Brain microvascular endothelial cell (primary cell): ENCODE measurements around the gene FARP1.

Experiments
- DNase-seq: peaks from one replicate; pipeline ENCODE4 v3.0.0-alpha.2; 2020
- H3K27ac ChIP-seq: fragments of 250-450 bp; sonication (Bioruptor Pico); 2 replicates; pipeline ENCODE4 v1.5.1; 2020; ENCODE audit warnings: mild to moderate bottlenecking, moderate library complexity
- H3K27me3 ChIP-seq: fragments of 250-450 bp; sonication (Bioruptor Pico); replicated peaks from 2 replicates; pipeline ENCODE4 v1.5.1; 2020; ENCODE audit warnings: mild to moderate bottlenecking
- H3K36me3 ChIP-seq: fragments of 250-450 bp; sonication (Bioruptor Pico); replicated peaks from 2 replicates; pipeline ENCODE4 v1.5.1; 2020; ENCODE audit warnings: mild to moderate bottlenecking
- H3K4me3 ChIP-seq: 2 replicates; pipeline ENCODE4 v1.5.1; 2011; ENCODE audit warnings: low read depth, mild to moderate bottlenecking, control low read depth, low read length, moderate library complexity
- CTCF ChIP-seq: IDR thresholded peaks from 2 replicates; pipeline ENCODE4 v1.5.1; 2011; ENCODE audit warnings: low read depth, mild to moderate bottlenecking, moderate library complexity, low read length, control low read depth, inconsistent platforms; ENCODE audit errors: missing control alignments
- in situ Hi-C: cut with HindIII; loops from 2 replicates; pipeline ENCODE4 v1.10.0; 2017; ENCODE audit warnings: low sequenced_read_pairs, low pct_ligation_motif_present

Gene FARP1

GRCh38 chr13:98262292-98262691 is 119.4 kb downstream of the FARP1 start:
- TF ChIP-seq CTCF = no peak
- DNase-seq = no peak
- Histone ChIP-seq H3K4me3 (no peak overlapping the region), H3K27ac (no peak overlapping the region), H3K27me3 (no peaks in the 10 kb centered on the region), H3K36me3 (no peaks in the 10 kb centered on the region)
- in situ Hi-C loops = no loop called here

- no peak for DNase-seq
- Histone ChIP-seq H3K36me3 (no peaks in the 10 kb centered on the region), H3K27ac (no peak overlapping the region), H3K4me3 (no peak overlapping the region), H3K27me3 (no peaks in the 10 kb centered on the region)
- in situ Hi-C loops = no loop called here
- TF ChIP-seq CTCF = no peak
Measured at GRCh38 chr13:98263841-98264240, 120.9 kb downstream of the FARP1 start.

- H3K4me3 ChIP-seq = no peak overlapping the region
- H3K27ac ChIP-seq = no peak overlapping the region
- no peaks in the 10 kb centered on the region for H3K27me3 ChIP-seq
- TF ChIP-seq CTCF = no peak
- DNase-seq = no peak
- H3K36me3 ChIP-seq = no peaks in the 10 kb centered on the region
- in situ Hi-C loops = no loop called here
Measured at GRCh38 chr13:98264877-98265276, 122.0 kb downstream of the FARP1 start.

- no peak for DNase-seq
- H3K4me3 ChIP-seq = no peak overlapping the region
- H3K27ac ChIP-seq = no peak overlapping the region
- in situ Hi-C loops = no loop called here
- TF ChIP-seq CTCF = no peak
- no peaks in the 10 kb centered on the region for H3K27me3 ChIP-seq
- no peaks in the 10 kb centered on the region for H3K36me3 ChIP-seq
Measured at GRCh38 chr13:98265692-98266551, 123.0 kb downstream of the FARP1 start.

- H3K27me3 ChIP-seq = no peaks in the 10 kb centered on the region
- H3K36me3 ChIP-seq = no peaks in the 10 kb centered on the region
- in situ Hi-C loops = no loop called here
- peak overlapping the region; percentile 6 for H3K27ac ChIP-seq
- TF ChIP-seq CTCF = no peak
- peak; percentile 69 for DNase-seq
- no peak overlapping the region for H3K4me3 ChIP-seq
Measured at GRCh38 chr13:98267080-98267912, 124.4 kb downstream of the FARP1 start.
